ENCODE measurements around the gene SCAPER. TPM values are rescaled to one million over a fixed set of nuclear protein-coding genes. Genes with fewer than 3 reads are reported as not detected.
"Not testable (repeated sequence)": the region's sequence is repeated elsewhere in the genome, so short reads cannot be mapped to it uniquely, and the experiment has no call there.

SCAPER gene
- total and polyA plus RNA-seq, 8 donors, result 3.0 to 23.8 (median 14.2) TPM

GRCh38 chr15:76864586-76864985, 40.6 kb downstream of the SCAPER start:
- no peaks in the 10 kb centered on the region for H3K27me3 ChIP-seq
- H3K9me3 ChIP-seq, result no peaks in the 10 kb centered on the region
- H3K36me3 ChIP-seq, result no peaks in the 10 kb centered on the region
- intact Hi-C loops (cut with DNase I), result no loop called here
- ATAC-seq (no peak), DNase-seq (no peak), FAIRE-seq (no peak)
- no peak overlapping the region for H3K4me3 ChIP-seq
- TF ChIP-seq, protein P1, sequence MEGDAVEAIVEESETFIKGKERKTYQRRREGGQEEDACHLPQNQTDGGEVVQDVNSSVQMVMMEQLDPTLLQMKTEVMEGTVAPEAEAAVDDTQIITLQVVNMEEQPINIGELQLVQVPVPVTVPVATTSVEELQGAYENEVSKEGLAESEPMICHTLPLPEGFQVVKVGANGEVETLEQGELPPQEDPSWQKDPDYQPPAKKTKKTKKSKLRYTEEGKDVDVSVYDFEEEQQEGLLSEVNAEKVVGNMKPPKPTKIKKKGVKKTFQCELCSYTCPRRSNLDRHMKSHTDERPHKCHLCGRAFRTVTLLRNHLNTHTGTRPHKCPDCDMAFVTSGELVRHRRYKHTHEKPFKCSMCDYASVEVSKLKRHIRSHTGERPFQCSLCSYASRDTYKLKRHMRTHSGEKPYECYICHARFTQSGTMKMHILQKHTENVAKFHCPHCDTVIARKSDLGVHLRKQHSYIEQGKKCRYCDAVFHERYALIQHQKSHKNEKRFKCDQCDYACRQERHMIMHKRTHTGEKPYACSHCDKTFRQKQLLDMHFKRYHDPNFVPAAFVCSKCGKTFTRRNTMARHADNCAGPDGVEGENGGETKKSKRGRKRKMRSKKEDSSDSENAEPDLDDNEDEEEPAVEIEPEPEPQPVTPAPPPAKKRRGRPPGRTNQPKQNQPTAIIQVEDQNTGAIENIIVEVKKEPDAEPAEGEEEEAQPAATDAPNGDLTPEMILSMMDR (IDR thresholded peaks at IDR 0.05), result no peak
- H3K27ac ChIP-seq, result no peak overlapping the region
- peaks cover 0 to 4% (median 0%) of the 10 kb centered on the region in 3 donors for H3K4me1 ChIP-seq

DNA sequence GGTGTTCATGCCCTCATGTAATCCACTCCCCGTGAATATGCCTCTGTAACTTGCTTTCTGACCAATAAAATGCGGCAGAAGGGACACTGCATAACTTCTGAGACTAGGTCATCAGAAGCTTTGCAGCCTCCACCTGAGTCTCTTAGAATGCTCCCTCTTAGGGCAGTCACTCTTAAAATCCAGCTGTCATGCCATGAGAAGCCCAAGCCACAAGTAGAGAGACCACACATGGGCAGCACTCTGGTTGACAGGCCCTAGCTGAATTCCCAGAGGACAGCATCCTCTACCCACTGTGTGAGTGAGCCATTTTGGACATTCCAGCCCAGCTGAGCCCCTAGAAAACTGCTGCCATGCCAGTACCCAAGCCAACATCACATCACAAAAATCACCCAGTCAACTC, 41.4 kb downstream of the SCAPER start:
- 97 to 100% methylated on average over 2 of the region's 2 CpGs for WGBS, 2 donors
- ATAC-seq (no peak), FAIRE-seq (no peak), DNase-seq (no peak)
- Histone ChIP-seq H3K9me3 (no peaks in the 10 kb centered on the region), H3K4me1 (peaks cover 0 to under 1% (median 0%) of the 10 kb centered on the region in 3 donors), H3K36me3 (no peaks in the 10 kb centered on the region), H3K27me3 (no peaks in the 10 kb centered on the region), H3K4me3 (no peak overlapping the region), H3K27ac (no peak overlapping the region)
- TF ChIP-seq, protein P1 (IDR thresholded peaks at IDR 0.05), result no peak
- intact Hi-C loops (cut with DNase I), result no loop called here

- H3K9me3 ChIP-seq, result no peaks in the 10 kb centered on the region
- ATAC-seq, result no peak
- no peaks in the 10 kb centered on the region for H3K36me3 ChIP-seq
- TF ChIP-seq, protein P1 (IDR thresholded peaks at IDR 0.05), result no peak
- H3K27ac ChIP-seq, result no peak overlapping the region
- intact Hi-C loops (cut with DNase I), result no loop called here
- H3K4me3 ChIP-seq, result no peak overlapping the region
- no peaks in the 10 kb centered on the region for H3K4me1 ChIP-seq
- DNase-seq, result no peak
- FAIRE-seq, result no peak
- WGBS, 2 donors, result 85 to 89% methylated on average over 4 of the region's 4 CpGs
- H3K27me3 ChIP-seq, result no peaks in the 10 kb centered on the region
Observed at GRCh38 chr15:76863123-76863522, 42.0 kb downstream of the SCAPER start.

GRCh38 chr15:76861815-76862397, 43.2 kb downstream of the SCAPER start:
- no peak for ATAC-seq
- Histone ChIP-seq H3K27ac (no peak overlapping the region), H3K4me1 (no peaks in the 10 kb centered on the region), H3K36me3 (no peaks in the 10 kb centered on the region), H3K27me3 (no peaks in the 10 kb centered on the region), H3K9me3 (no peaks in the 10 kb centered on the region), H3K4me3 (no peak overlapping the region)
- no peak for DNase-seq
- no peak for FAIRE-seq
- WGBS, 2 donors, result 89 to 91% methylated on average over 4 of the region's 4 CpGs
- intact Hi-C loops (cut with DNase I), result no loop called here
- TF ChIP-seq, protein P1 (IDR thresholded peaks at IDR 0.05), result no peak

DNA sequence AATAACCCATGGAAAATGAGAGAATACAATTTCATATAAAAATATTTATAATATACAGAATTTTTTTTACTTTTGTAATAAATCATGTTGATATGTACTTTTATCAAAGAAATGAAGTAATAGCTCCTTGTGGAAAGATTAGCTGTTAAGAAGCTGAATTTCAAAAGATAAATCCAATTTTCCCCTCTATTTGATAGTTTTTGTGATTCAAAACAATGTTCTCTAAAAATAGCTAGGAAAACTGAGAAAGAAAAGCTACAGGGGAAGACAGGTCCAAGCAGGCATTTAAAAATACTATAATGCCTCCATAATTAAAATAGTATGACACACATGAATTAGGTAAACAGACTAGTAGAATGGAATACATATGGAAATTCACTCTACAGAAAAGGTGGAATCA, 44.9 kb downstream of the SCAPER start:
- DNase-seq (no peak), ATAC-seq (no peak), FAIRE-seq (no peak)
- TF ChIP-seq, protein P1 (IDR thresholded peaks at IDR 0.05), result no peak
- no peak overlapping the region for H3K4me3 ChIP-seq
- H3K27ac ChIP-seq, result no peak overlapping the region
- intact Hi-C loops (cut with DNase I), result no loop called here
- H3K27me3 ChIP-seq, result no peaks in the 10 kb centered on the region
- no peaks in the 10 kb centered on the region for H3K9me3 ChIP-seq
- H3K36me3 ChIP-seq, result no peaks in the 10 kb centered on the region
- no peaks in the 10 kb centered on the region for H3K4me1 ChIP-seq

- H3K27me3 ChIP-seq; intact Hi-C loops (cut with DNase I); H3K9me3 ChIP-seq; FAIRE-seq; H3K4me1 ChIP-seq; H3K36me3 ChIP-seq; ATAC-seq; H3K27ac ChIP-seq; H3K4me3 ChIP-seq; DNase-seq: not testable (repeated sequence)
Observed at GRCh38 chr15:76850367-76850766, 54.8 kb downstream of the SCAPER start.
